HTERT RPE-1 (cell line): Measurements from ENCODE around the gene TSHZ1.

Source experiments
- in situ Hi-C: fragments of 300-500 bp; cut with MboI; formaldehyde crosslinking; loops from 4 replicates; pipeline ENCODE4 v1.14.3; 2020; ENCODE audit warnings: low sequenced_read_pairs

Gene TSHZ1, protein sequence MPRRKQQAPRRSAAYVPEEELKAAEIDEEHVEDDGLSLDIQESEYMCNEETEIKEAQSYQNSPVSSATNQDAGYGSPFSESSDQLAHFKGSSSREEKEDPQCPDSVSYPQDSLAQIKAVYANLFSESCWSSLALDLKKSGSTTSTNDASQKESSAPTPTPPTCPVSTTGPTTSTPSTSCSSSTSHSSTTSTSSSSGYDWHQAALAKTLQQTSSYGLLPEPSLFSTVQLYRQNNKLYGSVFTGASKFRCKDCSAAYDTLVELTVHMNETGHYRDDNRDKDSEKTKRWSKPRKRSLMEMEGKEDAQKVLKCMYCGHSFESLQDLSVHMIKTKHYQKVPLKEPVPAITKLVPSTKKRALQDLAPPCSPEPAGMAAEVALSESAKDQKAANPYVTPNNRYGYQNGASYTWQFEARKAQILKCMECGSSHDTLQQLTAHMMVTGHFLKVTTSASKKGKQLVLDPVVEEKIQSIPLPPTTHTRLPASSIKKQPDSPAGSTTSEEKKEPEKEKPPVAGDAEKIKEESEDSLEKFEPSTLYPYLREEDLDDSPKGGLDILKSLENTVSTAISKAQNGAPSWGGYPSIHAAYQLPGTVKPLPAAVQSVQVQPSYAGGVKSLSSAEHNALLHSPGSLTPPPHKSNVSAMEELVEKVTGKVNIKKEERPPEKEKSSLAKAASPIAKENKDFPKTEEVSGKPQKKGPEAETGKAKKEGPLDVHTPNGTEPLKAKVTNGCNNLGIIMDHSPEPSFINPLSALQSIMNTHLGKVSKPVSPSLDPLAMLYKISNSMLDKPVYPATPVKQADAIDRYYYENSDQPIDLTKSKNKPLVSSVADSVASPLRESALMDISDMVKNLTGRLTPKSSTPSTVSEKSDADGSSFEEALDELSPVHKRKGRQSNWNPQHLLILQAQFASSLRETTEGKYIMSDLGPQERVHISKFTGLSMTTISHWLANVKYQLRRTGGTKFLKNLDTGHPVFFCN (N-terminal part only)

GRCh38 chr18:75210274-75211001 lies at the start of gene TSHZ1:
Gene TSHZ1, plus strand, starts transcription at chr18:75210797. Its CDS starts 1,080 bp downstream, at chr18:75211877.
- in situ Hi-C loops: no loop called here

- in situ Hi-C loops: no loop called here
Measured at GRCh38 chr18:75161256-75162028, 49.2 kb upstream of the TSHZ1 start.

DNA sequence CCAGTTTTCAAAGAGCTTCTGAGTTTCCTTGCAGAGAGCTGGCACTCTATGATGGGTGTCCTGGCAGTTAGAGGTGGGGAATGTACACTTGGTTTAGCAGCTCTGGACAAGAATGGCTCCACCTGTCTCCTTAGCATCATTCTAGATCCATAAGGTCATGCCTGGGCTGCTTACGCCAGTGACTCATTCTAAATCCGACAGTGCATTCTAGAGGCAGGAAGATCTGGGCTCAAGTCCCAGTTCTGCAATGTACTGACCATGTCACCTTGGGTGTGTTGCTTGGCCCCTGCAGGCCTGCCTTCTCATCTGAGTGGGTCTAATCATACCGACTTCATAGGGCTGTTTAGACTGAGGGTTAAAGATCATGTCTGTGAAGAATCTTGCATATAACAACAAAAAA lies 48.1 kb upstream of the TSHZ1 start:
- in situ Hi-C loops: no loop called here

- in situ Hi-C loops: no loop called here
Measured at GRCh38 chr18:75162978-75163377, 47.6 kb upstream of the TSHZ1 start.

DNA sequence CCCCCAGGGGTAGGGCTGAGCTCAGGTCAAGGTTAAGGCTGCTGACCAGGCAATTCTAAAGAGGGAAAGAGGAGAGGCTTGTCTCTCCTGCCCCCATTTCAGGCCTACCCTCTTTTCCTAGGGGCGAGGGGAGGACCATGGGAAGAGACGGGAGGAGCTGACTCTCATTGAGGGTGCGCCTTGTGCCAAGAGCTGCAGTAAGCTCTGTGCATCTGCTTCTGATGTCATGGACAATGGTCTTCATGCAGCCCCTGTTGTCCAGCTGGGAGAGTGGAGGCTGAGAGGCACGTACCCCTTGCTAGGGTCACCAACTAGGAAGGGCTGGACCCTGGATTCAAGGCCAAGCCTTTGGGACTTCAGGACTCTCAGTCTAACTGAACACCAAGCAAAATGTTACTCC lies 46.9 kb upstream of the TSHZ1 start:
- in situ Hi-C loops: no loop called here

DNA sequence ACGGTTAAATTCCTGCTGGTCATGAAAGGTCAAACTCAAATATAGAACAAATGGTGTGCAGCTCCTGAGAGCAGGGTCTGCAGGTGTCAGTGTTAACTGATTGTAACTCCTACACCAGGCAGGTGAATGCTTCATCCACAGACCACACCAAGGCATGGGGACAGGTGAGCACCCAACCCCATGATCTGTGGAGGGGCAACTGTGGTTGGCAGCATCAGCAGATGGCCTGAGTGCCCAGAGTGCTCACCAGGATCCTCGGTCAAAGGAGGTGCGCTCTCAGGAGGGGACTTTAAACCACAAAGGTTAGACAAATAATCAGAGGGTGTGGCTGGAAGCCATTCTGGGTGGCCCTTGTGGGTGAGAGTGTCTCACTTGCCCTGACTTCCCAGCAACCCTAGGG lies 46.1 kb upstream of the TSHZ1 start:
- in situ Hi-C loops: no loop called here

- in situ Hi-C loops: no loop called here
Measured at GRCh38 chr18:75165926-75166325, 44.7 kb upstream of the TSHZ1 start.

- in situ Hi-C loops: no loop called here
Measured at GRCh38 chr18:75167137-75167536, 43.5 kb upstream of the TSHZ1 start.

DNA sequence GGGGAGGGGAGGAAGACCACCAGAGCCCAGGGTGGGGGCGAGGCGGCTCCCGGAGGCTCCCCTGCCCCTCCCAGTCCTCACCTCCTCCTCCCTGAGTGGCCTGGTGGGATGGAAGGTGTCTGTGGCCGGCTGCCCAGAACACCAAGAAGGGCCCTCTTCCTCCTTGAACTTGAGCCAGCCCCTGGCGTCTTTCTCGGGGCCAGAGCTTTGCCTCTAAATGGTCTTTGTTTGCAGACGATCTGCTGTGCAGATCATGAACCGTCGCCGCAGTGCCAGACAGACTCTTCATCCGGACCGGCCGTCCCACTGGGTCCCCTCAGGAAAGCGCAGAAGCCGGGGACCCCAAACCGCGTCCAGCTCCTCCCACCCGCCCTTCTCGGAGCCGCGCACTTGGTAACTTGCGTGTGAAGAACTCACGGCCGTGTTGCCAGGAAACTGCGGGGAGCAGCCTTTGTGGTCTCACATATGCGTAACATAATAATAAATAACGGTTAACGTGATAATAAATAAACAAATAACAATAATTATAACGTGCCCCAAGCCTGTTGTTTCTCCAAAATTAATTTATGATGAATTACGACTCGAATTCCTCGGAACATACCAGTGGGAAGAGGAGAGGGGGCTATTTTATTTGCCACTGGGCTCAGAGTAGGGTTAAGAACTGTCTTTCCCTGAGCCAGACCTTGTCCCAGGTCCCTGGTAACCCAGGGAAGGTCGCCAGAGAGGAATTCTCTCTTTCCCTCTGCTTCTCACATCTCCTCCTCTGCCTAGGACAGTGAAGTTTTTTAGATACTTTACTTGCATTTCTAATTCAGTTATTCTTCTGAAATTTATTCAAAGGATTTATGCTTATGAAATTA lies 42.6 kb upstream of the TSHZ1 start:
- in situ Hi-C loops: no loop called here

DNA sequence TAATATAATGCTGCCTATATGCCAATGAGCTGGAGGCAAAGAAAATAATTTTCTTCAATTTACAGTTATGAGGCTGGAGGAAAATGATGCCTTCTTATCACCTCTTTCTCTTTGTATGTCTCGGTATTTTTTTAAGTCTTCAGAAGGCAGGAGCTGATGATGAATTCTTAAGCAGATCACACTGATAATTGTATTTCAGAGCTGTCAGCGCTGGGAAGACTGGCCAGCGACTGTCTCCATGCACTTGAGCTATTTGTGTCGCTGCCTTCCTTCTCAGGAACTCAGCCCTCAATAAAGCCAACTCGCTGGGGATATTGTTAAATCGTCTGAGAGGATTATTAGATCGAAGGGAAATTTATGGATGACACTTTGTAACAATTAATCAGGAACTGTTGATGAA lies 42.0 kb upstream of the TSHZ1 start:
- in situ Hi-C loops: no loop called here

- in situ Hi-C loops: no loop called here
Measured at GRCh38 chr18:75169411-75169810, 41.2 kb upstream of the TSHZ1 start.

- in situ Hi-C loops: no loop called here
Measured at GRCh38 chr18:75170022-75170789, 40.4 kb upstream of the TSHZ1 start.

- in situ Hi-C loops: no loop called here
Measured at GRCh38 chr18:75170916-75171315, 39.7 kb upstream of the TSHZ1 start.

DNA sequence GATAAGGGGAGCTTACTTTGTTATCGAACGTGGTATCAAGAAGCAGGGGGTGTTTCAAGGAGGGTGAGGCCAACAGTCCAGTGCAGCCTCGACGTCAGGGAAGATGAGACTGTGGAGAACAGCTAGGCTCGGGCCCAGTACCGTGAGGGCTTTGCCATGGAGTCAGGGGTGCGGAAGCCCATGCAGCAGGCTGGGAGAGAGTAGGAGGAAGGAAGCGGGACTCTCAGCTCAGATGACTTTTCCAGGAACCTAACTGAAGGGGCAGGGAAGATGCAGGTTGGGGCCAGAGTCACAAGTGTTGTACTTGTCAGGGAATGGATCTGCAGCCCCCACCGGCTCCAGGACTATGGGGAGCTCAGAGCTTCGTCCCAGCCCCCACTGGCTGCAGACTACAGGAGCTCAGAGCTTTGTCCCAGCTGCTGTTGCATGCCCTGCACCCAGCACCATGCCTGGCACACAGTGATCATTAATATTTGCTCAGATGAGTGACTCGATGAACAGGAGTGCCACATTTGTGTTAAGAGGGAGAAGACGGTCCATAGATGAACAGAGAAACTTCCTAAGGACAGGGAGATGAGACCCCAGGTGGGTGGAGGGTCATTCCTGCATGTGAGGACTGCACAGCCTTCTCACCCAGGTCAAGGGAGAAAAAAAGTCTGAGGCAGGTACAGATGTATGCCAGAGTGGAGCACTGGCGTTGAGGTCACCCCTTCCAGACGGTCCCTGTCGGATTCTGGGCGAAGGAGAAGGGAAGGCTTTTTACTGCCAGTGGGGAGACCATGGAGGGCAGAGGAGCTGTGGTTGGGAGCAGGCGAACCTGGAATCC lies 38.1 kb upstream of the TSHZ1 start:
- in situ Hi-C loops: no loop called here

DNA sequence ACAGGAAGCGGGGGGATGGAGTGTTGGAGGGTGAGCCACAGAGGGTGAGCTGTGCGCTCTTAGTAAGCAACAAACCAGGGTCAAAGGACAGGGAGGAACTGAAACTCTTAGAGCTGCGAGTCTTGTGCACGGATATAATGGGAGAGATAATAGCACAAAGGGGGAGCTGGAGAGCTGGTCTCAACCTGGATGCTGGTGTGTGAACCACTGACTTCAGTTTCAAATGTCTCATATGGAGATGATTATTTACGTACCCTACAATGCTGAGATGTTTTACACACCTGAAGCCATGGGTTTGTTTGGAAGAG lies 37.5 kb upstream of the TSHZ1 start:
- in situ Hi-C loops: no loop called here

DNA sequence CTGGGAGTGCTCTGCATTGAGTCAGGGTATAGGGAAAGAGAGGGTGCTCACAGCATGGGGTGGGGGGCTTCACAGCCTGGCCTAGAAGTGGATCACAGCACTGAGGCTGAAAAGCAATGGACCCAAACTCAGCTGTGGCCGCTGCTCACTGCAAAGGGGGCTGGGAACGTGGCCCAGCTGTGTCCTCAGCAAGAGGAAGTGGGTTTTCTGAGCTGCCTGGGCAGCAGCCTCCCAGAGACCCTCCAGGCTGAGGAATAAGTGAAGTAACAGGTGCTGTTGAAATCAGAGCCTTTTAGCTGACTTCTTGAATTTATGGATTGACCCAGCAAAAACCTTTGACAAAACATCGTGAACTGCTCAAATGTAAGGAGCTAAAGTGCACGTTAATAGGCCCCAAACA lies 36.9 kb upstream of the TSHZ1 start:
- in situ Hi-C loops: no loop called here

DNA sequence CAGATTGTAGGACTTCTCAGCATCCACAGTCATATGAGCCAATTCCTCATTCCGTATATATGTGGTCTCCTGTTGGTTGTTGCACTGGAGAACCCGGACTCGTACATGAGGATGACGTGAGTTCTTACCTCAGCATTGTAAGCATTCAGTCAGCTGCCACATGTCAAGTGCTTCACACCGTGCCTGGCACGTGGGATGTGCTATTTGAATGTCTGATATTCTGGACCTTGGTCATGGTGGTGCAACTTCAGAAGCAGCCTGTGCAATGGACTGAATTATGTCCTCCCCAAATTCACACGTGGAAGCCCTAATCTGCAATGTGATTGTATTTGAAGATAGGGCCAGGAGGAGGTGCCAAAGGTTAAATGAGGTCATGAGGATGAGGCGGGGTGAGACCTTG lies 33.7 kb upstream of the TSHZ1 start:
- in situ Hi-C loops: no loop called here

- in situ Hi-C loops: no loop called here
Measured at GRCh38 chr18:75178376-75178775, 32.2 kb upstream of the TSHZ1 start.
